K562 (cell line): ENCODE measurements around the gene OR7G1. TPM values are rescaled to one million over a fixed set of nuclear protein-coding genes. Genes with fewer than 3 reads are reported as not detected.

Experiments used
- AFF4 ChIP-seq: sonication (generic); formaldehyde crosslinking; IDR thresholded peaks from 2 replicates; pipeline ENCODE4 v1.8.0; 2023; ENCODE audit warnings: mild to moderate bottlenecking, missing genetic modification reagents
- BRCA1 ChIP-seq, 2 experiments: fragments of 450-650 bp in 1 of 2; sonication (generic) in 1 of 2; formaldehyde crosslinking in 1 of 2; IDR thresholded peaks; 2 replicates each; pipeline versions ENCODE4 v1.5.0 to v1.6.1; 2017 to 2020; ENCODE audit warnings: mild to moderate bottlenecking in 1 of 2, missing genetic modification reagents in 1 of 2
- FOXP1 ChIP-seq: sonication (generic); formaldehyde crosslinking; IDR thresholded peaks from 2 replicates; pipeline ENCODE4 v1.8.0; 2022; ENCODE audit warnings: mild to moderate bottlenecking, missing genetic modification reagents
- GTF2E2 ChIP-seq: fragments of 200-800 bp; sonication (Bioruptor generic); IDR thresholded peaks from 2 replicates; pipeline ENCODE4 v1.6.1; 2016; ENCODE audit warnings: missing genetic modification characterization, missing compliant biosample characterization
- HLTF ChIP-seq: fragments of 450-650 bp; IDR thresholded peaks from 2 replicates; pipeline ENCODE4 v1.6.1; 2016
- HMGN3 ChIP-seq: IDR thresholded peaks from 2 replicates; pipeline ENCODE4 v1.6.1; 2011; ENCODE audit warnings: borderline replicate concordance, low read depth, mild to moderate bottlenecking, mixed read lengths, low read length; ENCODE audit not compliant: insufficient read length; ENCODE audit errors: extremely low read depth
- NR2C2 ChIP-seq, 2 experiments: fragments of 200-800 bp in 1 of 2; sonication (Bioruptor generic) in 1 of 2; sonication (generic) in 1 of 2; formaldehyde crosslinking in 1 of 2; IDR thresholded peaks; 2 replicates each; pipeline versions ENCODE4 v1.6.1 to v1.8.0; 2016 to 2022; ENCODE audit warnings: mild to moderate bottlenecking in 1 of 2, missing compliant biosample characterization in 1 of 2, missing genetic modification characterization in 1 of 2, missing genetic modification reagents in 1 of 2
- NR4A1 ChIP-seq, 2 experiments: fragments of 250-450 bp in 1 of 2; fragments of 450-650 bp in 1 of 2; sonication (Bioruptor Pico) in 1 of 2; IDR thresholded peaks; 2 replicates each; pipeline versions ENCODE4 v1.4.0 to v1.6.1; 2016 to 2020; ENCODE audit warnings: mild to moderate bottlenecking in 2 of 2, missing compliant biosample characterization in 1 of 2, missing genetic modification characterization in 1 of 2, moderate library complexity in 1 of 2
- RBFOX2 ChIP-seq: fragments of 200-400 bp; formaldehyde crosslinking; IDR thresholded peaks from 2 replicates; pipeline ENCODE4 v1.6.1; 2017; ENCODE audit warnings: low read depth, mild to moderate bottlenecking, low read length, moderate library complexity
- RBM25 ChIP-seq: fragments of 200-400 bp; formaldehyde crosslinking; IDR thresholded peaks from 2 replicates; pipeline ENCODE4 v1.6.1; 2018; ENCODE audit warnings: low read length, low read depth, moderate library complexity; ENCODE audit not compliant: severe bottlenecking
- ZBTB33 ChIP-seq: sonication (generic); formaldehyde crosslinking; IDR thresholded peaks from 2 replicates; pipeline ENCODE4 v1.8.1; 2023; ENCODE audit warnings: mild to moderate bottlenecking, missing genetic modification reagents
- ZFP36 ChIP-seq: fragments of 150-350 bp; IDR thresholded peaks from 2 replicates; pipeline ENCODE4 v1.6.1; 2018; ENCODE audit warnings: low read length, low read depth; ENCODE audit not compliant: partially characterized antibody
- ZNF436 ChIP-seq: fragments of 250-450, 450-650 bp; sonication (Bioruptor Pico); formaldehyde crosslinking; IDR thresholded peaks from 2 replicates; pipeline ENCODE4 v1.7.0; 2020; ENCODE audit warnings: mild to moderate bottlenecking
- ZNF445 ChIP-seq: fragments of 250-450 bp; sonication (Bioruptor Pico); IDR thresholded peaks from 2 replicates; pipeline ENCODE4 v1.4.0; 2020; ENCODE audit warnings: low read depth, mild to moderate bottlenecking, moderate library complexity
- ZNF584 ChIP-seq: fragments of 200-800 bp; sonication (Bioruptor generic); IDR thresholded peaks from 2 replicates; pipeline ENCODE4 v1.6.1; 2016; ENCODE audit warnings: low read depth, mild to moderate bottlenecking, missing genetic modification characterization, missing compliant biosample characterization
- ZNF699 ChIP-seq: fragments of 250-450 bp; sonication (Bioruptor Pico); IDR thresholded peaks from 2 replicates; pipeline ENCODE4 v1.8.0; 2021; ENCODE audit warnings: mild to moderate bottlenecking, moderate library complexity; ENCODE audit not compliant: insufficient replicate concordance
- ZNF740 ChIP-seq, 3 experiments: fragments of 200-800 bp in 1 of 3; sonication (Bioruptor generic) in 1 of 3; sonication (generic) in 1 of 3; formaldehyde crosslinking in 1 of 3; IDR thresholded peaks; 2 replicates each; pipeline versions ENCODE4 v1.6.1 to v1.8.0; 2016 to 2022; ENCODE audit warnings: mild to moderate bottlenecking in 2 of 3, missing compliant biosample characterization in 2 of 3, missing genetic modification characterization in 2 of 3, missing genetic modification reagents in 1 of 3
- ZNF77 ChIP-seq: fragments of 250-450 bp; sonication (Bioruptor Pico); IDR thresholded peaks from 2 replicates; pipeline ENCODE4 v1.5.0; 2020
- polyA plus RNA-seq, 8 experiments: library from polyadenylated mRNA; depleted of rRNA in 4 of 8; stranded (reverse) in 5 of 8; unstranded in 3 of 8; fragments of >200 nt; fragmentation: Nextera tagmentation in 2 of 8; fragmentation: Illumina TruSeq in 1 of 8; extraction: Ambion mirVana in 2 of 8; extraction: Trizol in 1 of 8; gene quantifications; 2 replicates each; pipeline versions ENCODE4 v1.2.1 to v1.2.3, GENCODE V29; 2011 to 2014; ENCODE audit warnings: inconsistent platforms in 1 of 8, missing spikeins in 1 of 8
- total RNA-seq, 7 experiments: library from RNA; depleted of rRNA in 6 of 7; stranded (reverse); fragments of >200 nt in 6 of 7; fragmentation: Illumina TruSeq in 2 of 7; extraction: Trizol in 2 of 7; gene quantifications; 2 replicates each; pipeline versions ENCODE4 v1.2.1 to v1.2.3, GENCODE V29; 2011 to 2021; ENCODE audit warnings: low replicate concordance in 1 of 7

The OR7G1 gene
- total and polyA plus RNA-seq, 9 of the 15 experiments (the other 6 are each of a cell fraction or from before 2014, with no cell fraction given) = not detected

GRCh38 chr19:9140159-9140874, 24.8 kb upstream of the OR7G1 start, which contains the start of gene ZNF317 (continued):
- no peak for TF ChIP-seq HMGN3
- no peak for TF ChIP-seq AFF4 (CRISPR knock-in tag)
- no peak for TF ChIP-seq ZNF699
- no peak for TF ChIP-seq ZBTB33 (CRISPR knock-in tag)
- no peak for TF ChIP-seq NR4A1 (CRISPR knock-in tag; IDR thresholded peaks at IDR 0.05)
- no peak for TF ChIP-seq NR4A1 (tag; IDR thresholded peaks at IDR 0.05)
- no peak for TF ChIP-seq ZFP36
- peak; percentile 68; the same call in 1 of the 2 replicates for TF ChIP-seq GTF2E2 (tag)
- no peak for TF ChIP-seq ZNF77 (CRISPR knock-in tag)
- no peak for TF ChIP-seq ZNF445
- TF ChIP-seq ZNF584 (CRISPR knock-in tag) = no peak
- peak; percentile 94 for TF ChIP-seq RBFOX2
- no peak for TF ChIP-seq ZNF436 (CRISPR knock-in tag)
- peak; percentile 78 for TF ChIP-seq RBM25
- TF ChIP-seq ZNF740 (CRISPR knock-in tag; IDR thresholded peaks at IDR 0.05) = no peak
- no peak for TF ChIP-seq ZNF740 (tag; IDR thresholded peaks at IDR 0.05)
- TF ChIP-seq BRCA1 (IDR thresholded peaks at IDR 0.05) = no peak
- TF ChIP-seq BRCA1 (CRISPR knock-in tag; IDR thresholded peaks at IDR 0.05) = no peak
- no peak; the same call in 1 of the 2 replicates for TF ChIP-seq FOXP1 (CRISPR knock-in tag)
- TF ChIP-seq HLTF = no peak
- TF ChIP-seq NR2C2 (CRISPR knock-in tag; IDR thresholded peaks at IDR 0.05) = peak; percentile 41; the same call in 1 of the 2 replicates
- peak; percentile 94 for TF ChIP-seq NR2C2 (tag; IDR thresholded peaks at IDR 0.05)
